Gastrocnemius medialis (tissue), 4 donors: Measurements from ENCODE around the gene PNLIPRP3.

ENCODE experiments used
- POLR2A ChIP-seq, 2 donors: fragments of 450-650 bp; IDR thresholded peaks; one replicate each; pipeline ENCODE4 v1.6.1; 2017; ENCODE audit warnings: antibody characterized with exemption in 2 of 2, mild to moderate bottlenecking in 2 of 2, moderate library complexity in 2 of 2
- TF ChIP-seq, protein P1 (sequence below), 5 experiments: fragments of 450-650 bp in 3 of 5; fragments of 200-600 bp in 2 of 5; sonication (generic) in 2 of 5; IDR thresholded peaks in 4 of 5; conservative IDR thresholded peaks in 1 of 5; 1 replicate in 4 of 5; 2 replicates in 1 of 5; pipeline ENCODE4 v1.5.1; 2016 to 2019; ENCODE audit warnings: antibody characterized with exemption in 5 of 5, mild to moderate bottlenecking in 3 of 5, moderate library complexity in 3 of 5

DNA sequence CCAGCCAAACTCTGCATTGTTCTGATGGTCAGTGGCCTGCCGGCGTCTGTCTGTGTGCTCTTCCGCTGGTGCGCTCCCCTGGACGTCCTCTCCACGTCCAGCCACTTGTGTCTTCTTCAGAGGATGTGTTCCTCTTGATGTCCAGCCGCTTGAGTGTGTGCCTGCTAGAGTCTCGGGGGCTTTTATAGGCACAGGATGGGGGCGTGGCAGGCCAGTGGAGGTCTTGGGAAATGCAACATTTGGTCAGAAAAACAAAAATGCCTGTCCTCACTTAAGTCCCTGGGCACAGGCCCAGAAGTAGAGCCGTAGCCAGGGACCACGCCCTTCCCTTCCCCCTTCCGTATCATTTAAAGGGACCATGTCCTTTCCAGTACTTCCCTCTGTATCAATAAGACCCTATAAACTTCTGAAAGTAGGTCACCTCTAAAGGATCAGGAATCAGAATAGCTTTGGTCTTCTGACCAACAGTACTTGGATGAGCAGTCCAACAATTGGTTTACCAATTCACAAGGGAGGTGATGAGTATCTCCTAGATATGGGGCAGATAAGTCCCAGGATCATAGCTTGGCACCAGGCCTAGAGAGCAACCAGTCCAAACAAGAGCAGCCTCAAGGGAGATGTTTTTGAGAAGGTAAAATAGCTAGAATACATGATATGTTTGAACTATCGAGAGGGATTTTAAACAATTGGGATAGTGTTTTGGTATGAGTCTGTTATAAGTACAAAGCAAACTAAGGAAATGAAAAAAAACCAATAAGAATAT, 32.2 kb upstream of the PNLIPRP3 start:
- no peak for TF ChIP-seq POLR2A (IDR thresholded peaks at IDR 0.05)
- TF ChIP-seq, protein P1, sequence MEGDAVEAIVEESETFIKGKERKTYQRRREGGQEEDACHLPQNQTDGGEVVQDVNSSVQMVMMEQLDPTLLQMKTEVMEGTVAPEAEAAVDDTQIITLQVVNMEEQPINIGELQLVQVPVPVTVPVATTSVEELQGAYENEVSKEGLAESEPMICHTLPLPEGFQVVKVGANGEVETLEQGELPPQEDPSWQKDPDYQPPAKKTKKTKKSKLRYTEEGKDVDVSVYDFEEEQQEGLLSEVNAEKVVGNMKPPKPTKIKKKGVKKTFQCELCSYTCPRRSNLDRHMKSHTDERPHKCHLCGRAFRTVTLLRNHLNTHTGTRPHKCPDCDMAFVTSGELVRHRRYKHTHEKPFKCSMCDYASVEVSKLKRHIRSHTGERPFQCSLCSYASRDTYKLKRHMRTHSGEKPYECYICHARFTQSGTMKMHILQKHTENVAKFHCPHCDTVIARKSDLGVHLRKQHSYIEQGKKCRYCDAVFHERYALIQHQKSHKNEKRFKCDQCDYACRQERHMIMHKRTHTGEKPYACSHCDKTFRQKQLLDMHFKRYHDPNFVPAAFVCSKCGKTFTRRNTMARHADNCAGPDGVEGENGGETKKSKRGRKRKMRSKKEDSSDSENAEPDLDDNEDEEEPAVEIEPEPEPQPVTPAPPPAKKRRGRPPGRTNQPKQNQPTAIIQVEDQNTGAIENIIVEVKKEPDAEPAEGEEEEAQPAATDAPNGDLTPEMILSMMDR (IDR thresholded peaks at IDR 0.05 in 4 of 5, conservative IDR thresholded peaks at IDR 0.05 in 1 of 5), result no peak
